NCI-H1092 (cell line): ENCODE results near the gene DPP7.
"Not testable (repeated sequence)": the region's sequence is repeated elsewhere in the genome, so short reads cannot be mapped to it uniquely, and the experiment has no call there.

ENCODE experiments used
- DNase-seq: peaks from one replicate; lab custom pipeline; 2025; lab: John Stamatoyannopoulos, UW

The DPP7 gene

GRCh38 chr9:137147793-137148160, 33.2 kb upstream of the DPP7 start:
- DNase-seq, result no peak

- no peak for DNase-seq
Measured at GRCh38 chr9:137147091-137147792, 32.7 kb upstream of the DPP7 start.

- DNase-seq, result no peak
Measured at GRCh38 chr9:137146527-137146918, 32.0 kb upstream of the DPP7 start.

GRCh38 chr9:137145731-137146526, 31.4 kb upstream of the DPP7 start:
- no peak for DNase-seq

- no peak for DNase-seq
Measured at GRCh38 chr9:137143459-137143858, 28.9 kb upstream of the DPP7 start.

GRCh38 chr9:137141976-137142936, 27.7 kb upstream of the DPP7 start:
- DNase-seq, result no peak

GRCh38 chr9:137141050-137141810, 26.7 kb upstream of the DPP7 start:
- DNase-seq, result no peak

GRCh38 chr9:137140151-137141012, 25.8 kb upstream of the DPP7 start:
- no peak for DNase-seq

GRCh38 chr9:137139468-137140150, 25.1 kb upstream of the DPP7 start:
- no peak for DNase-seq

GRCh38 chr9:137138722-137139467, 24.4 kb upstream of the DPP7 start, which contains the start of gene GRIN1:
Gene GRIN1 (plus strand): TSS chr9:137139154. CDS start chr9:137139487, 333 bp downstream.
- DNase-seq, result no peak

GRCh38 chr9:137138058-137138721, 23.7 kb upstream of the DPP7 start:
- no peak for DNase-seq

- DNase-seq, result no peak
Measured at GRCh38 chr9:137136881-137137607, 22.5 kb upstream of the DPP7 start.

GRCh38 chr9:137136261-137136880, 21.8 kb upstream of the DPP7 start:
- no peak for DNase-seq

- DNase-seq, result not testable (repeated sequence)
Measured at GRCh38 chr9:137135154-137135553, 20.6 kb upstream of the DPP7 start.

- DNase-seq, result no peak
Measured at GRCh38 chr9:137134191-137134590, 19.7 kb upstream of the DPP7 start.

- DNase-seq, result no peak
Measured at GRCh38 chr9:137130176-137130755, 15.7 kb upstream of the DPP7 start.
